Neural crest cell (in vitro differentiated cells): ENCODE data around the gene ITGB8. TPM values are rescaled to one million over a fixed set of nuclear protein-coding genes. Genes with fewer than 3 reads are reported as not detected.

Experiments used
- DNase-seq: peaks from one replicate; pipeline ENCODE4 v3.0.0; 2021; ENCODE audit warnings: low read depth, mixed read lengths, low spot score
- H3K27ac Mint-ChIP-seq: one replicate; pipeline ENCODE4 v1.8.0; 2021; ENCODE audit warnings: mild to moderate bottlenecking, mixed read lengths; ENCODE audit not compliant: unreplicated experiment
- H3K27me3 Mint-ChIP-seq: 2 replicates; pipeline ENCODE4 v1.8.0; 2021; ENCODE audit warnings: low read depth, mild to moderate bottlenecking, mixed read lengths
- H3K36me3 Mint-ChIP-seq: 2 replicates; pipeline ENCODE4 v1.8.0; 2021; ENCODE audit warnings: low read depth, mild to moderate bottlenecking, mixed read lengths
- H3K4me1 Mint-ChIP-seq: 2 replicates; pipeline ENCODE4 v1.8.0; 2021; ENCODE audit warnings: mixed read lengths
- H3K4me3 Mint-ChIP-seq: one replicate; pipeline ENCODE4 v1.8.0; 2021; ENCODE audit warnings: mild to moderate bottlenecking, mixed read lengths
- H3K9me3 Mint-ChIP-seq: 2 replicates; pipeline ENCODE4 v1.8.0; 2021; ENCODE audit warnings: mixed read lengths
- total RNA-seq: library from RNA; stranded (reverse); gene quantifications from 2 replicates; pipeline ENCODE4 v1.2.1, GENCODE V29; 2021
- TF ChIP-seq, protein P1 (sequence below): fragments of 200-600 bp; sonication (generic); conservative IDR thresholded peaks from 2 replicates; pipeline ENCODE4 v1.5.0; 2021; ENCODE audit warnings: antibody characterized with exemption, mild to moderate bottlenecking

Gene ITGB8
- total RNA-seq, 1 donor from 2014 or later: 19.9 TPM

DNA sequence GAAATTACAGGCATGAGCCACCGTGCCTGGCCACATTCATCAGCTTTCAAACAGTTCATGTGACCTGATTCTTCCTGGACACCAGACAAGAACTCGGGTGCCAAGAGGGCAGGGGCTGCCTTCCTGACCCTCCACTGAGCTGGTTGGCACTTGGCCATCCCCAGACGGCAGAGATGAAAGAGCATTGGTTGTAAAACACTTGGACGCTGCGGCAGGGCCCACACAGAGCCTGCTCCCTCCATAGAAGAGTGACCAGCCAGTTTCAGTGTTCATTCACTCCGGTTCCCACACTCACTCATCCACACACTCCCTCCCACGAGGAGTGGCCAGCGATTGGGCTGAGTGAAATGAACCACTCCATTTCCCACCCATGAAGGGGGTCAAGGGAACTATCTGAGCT, 112.3 kb downstream of the ITGB8 start:
- Mint-ChIP-seq H3K4me3 (no peak overlapping the region), H3K27me3 (no peaks in the 10 kb centered on the region), H3K36me3 (peaks cover 6% of the 10 kb centered on the region), H3K9me3 (peaks cover 18% of the 10 kb centered on the region), H3K27ac (no peak overlapping the region), H3K4me1 (peaks cover 4% of the 10 kb centered on the region)
- DNase-seq: no peak
- TF ChIP-seq, protein P1, sequence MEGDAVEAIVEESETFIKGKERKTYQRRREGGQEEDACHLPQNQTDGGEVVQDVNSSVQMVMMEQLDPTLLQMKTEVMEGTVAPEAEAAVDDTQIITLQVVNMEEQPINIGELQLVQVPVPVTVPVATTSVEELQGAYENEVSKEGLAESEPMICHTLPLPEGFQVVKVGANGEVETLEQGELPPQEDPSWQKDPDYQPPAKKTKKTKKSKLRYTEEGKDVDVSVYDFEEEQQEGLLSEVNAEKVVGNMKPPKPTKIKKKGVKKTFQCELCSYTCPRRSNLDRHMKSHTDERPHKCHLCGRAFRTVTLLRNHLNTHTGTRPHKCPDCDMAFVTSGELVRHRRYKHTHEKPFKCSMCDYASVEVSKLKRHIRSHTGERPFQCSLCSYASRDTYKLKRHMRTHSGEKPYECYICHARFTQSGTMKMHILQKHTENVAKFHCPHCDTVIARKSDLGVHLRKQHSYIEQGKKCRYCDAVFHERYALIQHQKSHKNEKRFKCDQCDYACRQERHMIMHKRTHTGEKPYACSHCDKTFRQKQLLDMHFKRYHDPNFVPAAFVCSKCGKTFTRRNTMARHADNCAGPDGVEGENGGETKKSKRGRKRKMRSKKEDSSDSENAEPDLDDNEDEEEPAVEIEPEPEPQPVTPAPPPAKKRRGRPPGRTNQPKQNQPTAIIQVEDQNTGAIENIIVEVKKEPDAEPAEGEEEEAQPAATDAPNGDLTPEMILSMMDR: no peak

DNA sequence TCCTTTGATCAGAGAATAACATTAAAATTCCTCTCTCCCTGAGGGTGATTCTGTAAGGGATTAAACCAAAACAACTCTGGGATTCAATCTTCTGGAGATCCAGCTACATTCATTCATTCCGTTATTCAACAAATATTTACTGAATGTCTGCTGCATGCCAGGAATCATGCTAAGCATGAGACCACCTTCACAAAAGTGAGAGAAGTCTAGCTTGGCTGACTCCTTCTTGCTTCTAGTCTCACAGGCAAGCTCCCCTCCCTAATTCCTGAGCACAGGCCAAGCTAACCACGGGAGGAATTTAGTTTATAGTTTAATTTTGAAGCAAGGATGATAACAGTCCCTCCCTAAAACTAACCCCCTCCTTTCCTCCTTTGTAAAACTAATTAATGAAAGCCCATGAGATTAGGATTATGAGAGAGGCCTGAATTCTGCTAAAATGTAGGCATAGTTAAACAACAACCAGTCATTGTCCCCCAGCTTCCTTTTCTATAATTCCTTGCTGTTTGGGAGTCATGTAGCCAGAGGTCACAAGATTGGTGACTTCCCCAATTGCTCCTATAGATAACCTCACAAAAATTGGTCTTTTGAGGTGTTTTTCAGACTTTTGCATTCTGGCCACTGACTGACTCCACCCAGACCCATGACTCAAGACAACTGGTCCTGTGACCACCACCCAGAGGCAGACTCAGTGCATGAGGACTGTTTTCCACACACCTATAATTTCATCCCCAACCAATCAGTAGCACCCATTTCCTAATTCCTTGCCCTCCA, 113.5 kb downstream of the ITGB8 start:
- no peaks in the 10 kb centered on the region for H3K27me3 Mint-ChIP-seq
- peaks cover 6% of the 10 kb centered on the region for H3K36me3 Mint-ChIP-seq
- TF ChIP-seq, protein P1: no peak
- no peaks in the 10 kb centered on the region for H3K4me1 Mint-ChIP-seq
- DNase-seq: no peak
- H3K4me3 Mint-ChIP-seq: no peak overlapping the region
- H3K9me3 Mint-ChIP-seq: peaks cover 19% of the 10 kb centered on the region
- H3K27ac Mint-ChIP-seq: no peak overlapping the region

DNA sequence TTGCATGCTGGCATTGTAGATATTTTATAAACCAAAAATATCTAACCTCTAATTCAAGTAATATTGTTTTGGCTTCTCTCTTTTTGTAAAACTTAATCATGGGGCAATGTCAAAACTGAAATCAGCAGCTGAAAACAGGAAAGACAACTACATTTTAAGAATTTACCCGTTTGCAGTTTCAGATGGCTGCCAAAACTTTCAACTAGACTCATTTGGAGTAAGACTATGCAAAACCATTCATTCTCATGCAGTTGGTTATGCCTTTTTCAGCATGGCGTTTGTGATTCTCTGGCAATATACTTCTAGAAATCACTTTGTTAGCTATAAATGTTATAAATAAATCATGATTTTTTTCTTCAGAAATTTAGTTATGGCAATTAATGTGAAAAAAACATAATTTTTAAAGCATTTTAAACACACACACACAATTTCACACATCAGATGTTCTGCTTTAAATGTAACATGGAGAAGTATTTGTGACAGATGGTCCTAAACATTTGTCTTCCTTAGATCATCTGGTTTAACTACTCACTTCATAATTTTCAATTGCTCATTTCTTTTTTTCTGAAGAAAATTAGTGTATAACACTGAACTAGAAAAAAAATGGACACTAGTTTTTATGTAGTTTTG, 116.4 kb downstream of the ITGB8 start:
- Mint-ChIP-seq H3K9me3 (peaks cover 13% of the 10 kb centered on the region), H3K27me3 (no peaks in the 10 kb centered on the region), H3K4me1 (no peaks in the 10 kb centered on the region), H3K27ac (no peak overlapping the region), H3K4me3 (no peak overlapping the region), H3K36me3 (peaks cover 6% of the 10 kb centered on the region)
- TF ChIP-seq, protein P1: no peak
- DNase-seq: no peak

DNA sequence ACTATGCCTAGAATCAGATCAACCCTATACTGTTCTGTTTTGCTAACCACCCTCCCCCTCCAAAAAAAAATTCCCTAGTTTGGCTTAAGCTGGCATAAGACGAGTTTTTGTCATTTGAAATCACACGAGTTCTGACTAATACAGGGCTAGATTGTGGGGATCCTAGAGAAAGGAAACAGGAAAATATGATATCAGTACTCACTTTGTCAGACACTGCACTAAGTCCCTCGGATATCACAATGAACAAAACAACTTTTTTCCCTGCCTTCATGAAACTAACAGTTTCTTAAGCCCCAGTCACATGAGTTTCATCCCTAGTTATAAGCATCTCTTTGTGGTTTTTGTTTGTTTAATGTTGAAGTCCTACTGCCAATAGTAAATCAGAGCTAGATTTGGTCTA, 118.5 kb downstream of the ITGB8 start:
- Mint-ChIP-seq H3K4me3 (no peak overlapping the region), H3K9me3 (peaks cover 13% of the 10 kb centered on the region), H3K27me3 (no peaks in the 10 kb centered on the region), H3K4me1 (no peaks in the 10 kb centered on the region), H3K27ac (peak overlapping the region; percentile 37), H3K36me3 (peaks cover 6% of the 10 kb centered on the region)
- DNase-seq: no peak
- TF ChIP-seq, protein P1: no peak

DNA sequence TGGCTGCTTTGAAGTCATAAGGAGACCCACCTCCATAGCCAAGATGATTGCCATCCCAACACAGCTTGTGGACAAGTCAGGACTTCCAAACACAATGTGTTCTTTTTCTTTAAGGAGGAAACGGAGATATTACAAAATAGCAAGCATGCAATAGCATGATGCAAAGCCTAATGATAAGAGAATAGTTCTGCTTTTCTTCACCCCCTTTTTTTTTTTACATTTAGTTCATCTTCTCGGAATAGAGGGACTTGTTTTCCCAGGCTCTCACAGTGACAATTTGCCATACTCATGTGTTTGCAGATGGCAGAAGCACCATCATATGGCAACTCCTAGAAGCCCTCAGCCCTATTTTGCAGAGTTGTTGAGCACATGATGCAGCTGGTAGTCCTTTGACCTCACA, 119.8 kb downstream of the ITGB8 start:
- Mint-ChIP-seq H3K9me3 (peaks cover 5% of the 10 kb centered on the region), H3K27me3 (no peaks in the 10 kb centered on the region), H3K4me3 (no peak overlapping the region), H3K4me1 (no peaks in the 10 kb centered on the region), H3K27ac (no peak overlapping the region), H3K36me3 (peaks cover 2% of the 10 kb centered on the region)
- DNase-seq: no peak
- TF ChIP-seq, protein P1: no peak
